Keratinocyte (primary cell): ENCODE results near the gene EFCAB6. TPM values are rescaled to one million over a fixed set of nuclear protein-coding genes. Genes with fewer than 3 reads are reported as not detected.

ENCODE experiments used
- DNase-seq: peaks from one replicate; pipeline ENCODE4 v3.0.0-alpha.2; 2011; ENCODE audit warnings: low read depth, missing footprints, low spot score
- FAIRE-seq: peaks from 2 replicates; lab custom pipeline; 2011; peaks lifted over from hg19 to GRCh38; lab: Jason Lieb, UNC
- H2AFZ ChIP-seq: 2 replicates; pipeline ENCODE4 v1.6.0; 2012; ENCODE audit warnings: low read length, control low read depth, inconsistent platforms; ENCODE audit not compliant: control insufficient read depth
- H3K27ac ChIP-seq: 2 replicates; pipeline ENCODE4 v1.5.1; 2011; ENCODE audit warnings: low read length; ENCODE audit not compliant: control insufficient read depth, insufficient read depth
- H3K27me3 ChIP-seq: 3 replicates; pipeline ENCODE4 v1.6.0; 2011; ENCODE audit warnings: low read length; ENCODE audit not compliant: control insufficient read depth, insufficient read depth; ENCODE audit errors: extremely low read depth
- H3K36me3 ChIP-seq, 2 experiments: 2 replicates in 1 of 2; 3 replicates in 1 of 2; pipeline ENCODE4 v1.5.1; 2011; ENCODE audit warnings: low read length in 2 of 2, mild to moderate bottlenecking in 1 of 2; ENCODE audit not compliant: control insufficient read depth in 2 of 2, insufficient read depth in 2 of 2; ENCODE audit errors: extremely low read depth in 1 of 2
- H3K4me1 ChIP-seq: 3 replicates; pipeline ENCODE4 v1.5.1; 2011; ENCODE audit warnings: low read length; ENCODE audit not compliant: control insufficient read depth, insufficient read depth; ENCODE audit errors: extremely low read depth
- H3K4me2 ChIP-seq: 3 replicates; pipeline ENCODE4 v1.6.0; 2011; ENCODE audit warnings: low read depth, low read length; ENCODE audit not compliant: control insufficient read depth, insufficient read depth; ENCODE audit errors: extremely low read depth
- H3K4me3 ChIP-seq, 3 experiments: fragments of 200-600 bp in 1 of 3; sonication (generic) in 1 of 3; 2 replicates in 2 of 3; 3 replicates in 1 of 3; pipeline ENCODE4 v1.5.1; 2011 to 2016; ENCODE audit warnings: low read length in 3 of 3, mild to moderate bottlenecking in 3 of 3, control low read depth in 2 of 3, inconsistent platforms in 1 of 3, low read depth in 1 of 3, mixed read lengths in 1 of 3, mixed run types in 1 of 3, moderate library complexity in 1 of 3; ENCODE audit not compliant: control insufficient read depth in 2 of 3, insufficient read depth in 2 of 3; ENCODE audit errors: extremely low read depth in 1 of 3
- H3K79me2 ChIP-seq: 2 replicates; pipeline ENCODE4 v1.6.0; 2012; ENCODE audit warnings: low read length; ENCODE audit not compliant: control insufficient read depth, insufficient read depth
- H3K9ac ChIP-seq: 3 replicates; pipeline ENCODE4 v1.6.0; 2011; ENCODE audit warnings: low read length; ENCODE audit not compliant: control insufficient read depth, insufficient read depth; ENCODE audit errors: extremely low read depth
- H3K9me1 ChIP-seq: 3 replicates; pipeline ENCODE4 v1.6.0; 2011; ENCODE audit warnings: low read length; ENCODE audit not compliant: control insufficient read depth, insufficient read depth; ENCODE audit errors: extremely low read depth
- H3K9me3 ChIP-seq: 2 replicates; pipeline ENCODE4 v1.5.1; 2012; ENCODE audit warnings: low read depth, low read length; ENCODE audit not compliant: control insufficient read depth
- H4K20me1 ChIP-seq: 3 replicates; pipeline ENCODE4 v1.6.0; 2011; ENCODE audit warnings: low read length; ENCODE audit not compliant: control insufficient read depth, insufficient read depth; ENCODE audit errors: extremely low read depth
- CTCF ChIP-seq, 3 experiments: IDR thresholded peaks in 1 of 3; conservative IDR thresholded peaks in 1 of 3; optimal IDR thresholded peaks in 1 of 3; 2 replicates in 2 of 3; 3 replicates in 1 of 3; pipeline versions ENCODE3 to v1.5.1; 2011; ENCODE audit warnings: low read length in 3 of 3, mild to moderate bottlenecking in 3 of 3, moderate library complexity in 2 of 3, control low read depth in 1 of 3, inconsistent platforms in 1 of 3; ENCODE audit not compliant: insufficient read depth in 2 of 3; ENCODE audit errors: extremely low read depth in 1 of 3
- EZH2 ChIP-seq: IDR thresholded peaks from one replicate; pipeline ENCODE4 v1.6.1; 2012; ENCODE audit warnings: inconsistent platforms, mild to moderate bottlenecking, low read length, moderate library complexity
- dilution Hi-C: fragments of 300-500 bp; cut with MboI; formaldehyde crosslinking; loops from one replicate; pipeline ENCODE4 v1.7.0; 2020; ENCODE audit warnings: low sequenced_read_pairs; ENCODE audit not compliant: extremely low pct_ligation_motif_present
- polyA plus RNA-seq, 5 experiments: library from polyadenylated mRNA; depleted of rRNA in 3 of 5; stranded (reverse) in 3 of 5; stranded (forward) in 1 of 5; unstranded in 1 of 5; fragments of >200 nt; gene quantifications; 1 replicate in 1 of 5; 2 replicates in 3 of 5; 3 replicates in 1 of 5; pipeline versions ENCODE4 v1.2.1 to v1.2.3, GENCODE V29; 2011 to 2012; ENCODE audit warnings: missing spikeins in 2 of 5, low read depth in 1 of 5, low replicate concordance in 1 of 5

The EFCAB6 gene
- polyA plus RNA-seq, 1 donor (not counting 4 experiments of a cell fraction or from before 2014, with no cell fraction given) = 0.18 TPM

GRCh38 chr22:43491737-43492136 is 320.4 kb downstream of the EFCAB6 start:
- no peaks in the 10 kb centered on the region for H3K79me2 ChIP-seq
- no peaks in the 10 kb centered on the region for H4K20me1 ChIP-seq
- no peak overlapping the region for H2AFZ ChIP-seq
- no peak overlapping the region for H3K9ac ChIP-seq
- FAIRE-seq (no peak), DNase-seq (no peak)
- no peaks in the 10 kb centered on the region for H3K9me3 ChIP-seq
- H3K27ac ChIP-seq = no peak overlapping the region
- no peaks in the 10 kb centered on the region for H3K9me1 ChIP-seq
- no peaks in the 10 kb centered on the region for H3K36me3 ChIP-seq
- H3K4me3 ChIP-seq = no peak overlapping the region
- dilution Hi-C loops = no loop called here
- no peaks in the 10 kb centered on the region for H3K27me3 ChIP-seq
- H3K4me1 ChIP-seq = no peaks in the 10 kb centered on the region
- no peak for TF ChIP-seq EZH2
- TF ChIP-seq CTCF (optimal IDR thresholded peaks at IDR 0.05 in 1 of 3, IDR thresholded peaks at IDR 0.05 in 1 of 3, conservative IDR thresholded peaks at IDR 0.05 in 1 of 3; ENCODE audit: extremely low read depth in 1 of 3, insufficient read depth in 2 of 3, low read length in 3 of 3) = no peak
- H3K4me2 ChIP-seq = no peak overlapping the region

- Histone ChIP-seq H3K27me3 (no peaks in the 10 kb centered on the region), H3K36me3 (no peaks in the 10 kb centered on the region), H3K79me2 (no peaks in the 10 kb centered on the region), H3K27ac (no peak overlapping the region), H2AFZ (no peak overlapping the region), H3K9me1 (no peaks in the 10 kb centered on the region), H3K4me2 (no peak overlapping the region), H3K4me1 (no peaks in the 10 kb centered on the region), H3K4me3 (no peak overlapping the region), H3K9me3 (no peaks in the 10 kb centered on the region), H4K20me1 (no peaks in the 10 kb centered on the region), H3K9ac (no peak overlapping the region)
- TF ChIP-seq CTCF (optimal IDR thresholded peaks at IDR 0.05 in 1 of 3, IDR thresholded peaks at IDR 0.05 in 1 of 3, conservative IDR thresholded peaks at IDR 0.05 in 1 of 3; ENCODE audit: extremely low read depth in 1 of 3, insufficient read depth in 2 of 3, low read length in 3 of 3) (no peak), EZH2 (no peak)
- dilution Hi-C loops = no loop called here
- FAIRE-seq (no peak), DNase-seq (no peak)
Measured at GRCh38 chr22:43491177-43491576, 320.9 kb downstream of the EFCAB6 start.
